Neural crest cell (in vitro differentiated cells): ENCODE data around the gene DNASE1. TPM values are rescaled to one million over a fixed set of nuclear protein-coding genes. Genes with fewer than 3 reads are reported as not detected.

ENCODE experiments used
- DNase-seq: peaks from one replicate; pipeline ENCODE4 v3.0.0; 2021; ENCODE audit warnings: low read depth, mixed read lengths, low spot score
- H3K27ac Mint-ChIP-seq: one replicate; pipeline ENCODE4 v1.8.0; 2021; ENCODE audit warnings: mild to moderate bottlenecking, mixed read lengths; ENCODE audit not compliant: unreplicated experiment
- H3K27me3 Mint-ChIP-seq: 2 replicates; pipeline ENCODE4 v1.8.0; 2021; ENCODE audit warnings: low read depth, mild to moderate bottlenecking, mixed read lengths
- H3K36me3 Mint-ChIP-seq: 2 replicates; pipeline ENCODE4 v1.8.0; 2021; ENCODE audit warnings: low read depth, mild to moderate bottlenecking, mixed read lengths
- H3K4me1 Mint-ChIP-seq: 2 replicates; pipeline ENCODE4 v1.8.0; 2021; ENCODE audit warnings: mixed read lengths
- H3K4me3 Mint-ChIP-seq: one replicate; pipeline ENCODE4 v1.8.0; 2021; ENCODE audit warnings: mild to moderate bottlenecking, mixed read lengths
- H3K9me3 Mint-ChIP-seq: 2 replicates; pipeline ENCODE4 v1.8.0; 2021; ENCODE audit warnings: mixed read lengths
- CTCF ChIP-seq: fragments of 200-600 bp; sonication (generic); conservative IDR thresholded peaks from 2 replicates; pipeline ENCODE4 v1.5.0; 2021; ENCODE audit warnings: antibody characterized with exemption, mild to moderate bottlenecking
- total RNA-seq: library from RNA; stranded (reverse); gene quantifications from 2 replicates; pipeline ENCODE4 v1.2.1, GENCODE V29; 2021

The DNASE1 gene
- total RNA-seq, 1 donor from 2014 or later = 23.6 TPM

- Mint-ChIP-seq H3K27ac (no peak overlapping the region), H3K27me3 (no peaks in the 10 kb centered on the region), H3K9me3 (no peaks in the 10 kb centered on the region), H3K4me3 (no peak overlapping the region), H3K36me3 (peaks cover 7% of the 10 kb centered on the region), H3K4me1 (no peaks in the 10 kb centered on the region)
- no peak for TF ChIP-seq CTCF
- DNase-seq = no peak
These were observed 9.9 kb downstream of the DNASE1 start for GRCh38 chr16:3664187-3664896.

- TF ChIP-seq CTCF = no peak
- Mint-ChIP-seq H3K9me3 (no peaks in the 10 kb centered on the region), H3K27ac (no peak overlapping the region), H3K27me3 (no peaks in the 10 kb centered on the region), H3K4me3 (no peak overlapping the region), H3K36me3 (peaks cover 7% of the 10 kb centered on the region), H3K4me1 (no peaks in the 10 kb centered on the region)
- DNase-seq = no peak
These were observed 11.0 kb downstream of the DNASE1 start for GRCh38 chr16:3665508-3665907.

GRCh38 chr16:3668626-3669025, 14.1 kb downstream of the DNASE1 start:
- H3K27ac Mint-ChIP-seq = no peak overlapping the region
- H3K27me3 Mint-ChIP-seq = no peaks in the 10 kb centered on the region
- H3K9me3 Mint-ChIP-seq = no peaks in the 10 kb centered on the region
- H3K4me3 Mint-ChIP-seq = no peak overlapping the region
- DNase-seq = no peak
- peaks cover 12% of the 10 kb centered on the region for H3K36me3 Mint-ChIP-seq
- no peak for TF ChIP-seq CTCF
- H3K4me1 Mint-ChIP-seq = no peaks in the 10 kb centered on the region

- TF ChIP-seq CTCF = no peak
- Mint-ChIP-seq H3K27me3 (no peaks in the 10 kb centered on the region), H3K27ac (no peak overlapping the region), H3K4me1 (no peaks in the 10 kb centered on the region), H3K9me3 (no peaks in the 10 kb centered on the region), H3K36me3 (peaks cover 12% of the 10 kb centered on the region), H3K4me3 (no peak overlapping the region)
- no peak for DNase-seq
These were observed 14.6 kb downstream of the DNASE1 start for GRCh38 chr16:3669082-3669481.

GRCh38 chr16:3670711-3671110, 16.2 kb downstream of the DNASE1 start:
- no peaks in the 10 kb centered on the region for H3K27me3 Mint-ChIP-seq
- no peak for TF ChIP-seq CTCF
- no peak overlapping the region for H3K4me3 Mint-ChIP-seq
- H3K27ac Mint-ChIP-seq = peak overlapping the region; percentile 27
- no peaks in the 10 kb centered on the region for H3K9me3 Mint-ChIP-seq
- H3K36me3 Mint-ChIP-seq = peaks cover 12% of the 10 kb centered on the region
- no peak for DNase-seq
- peaks cover 4% of the 10 kb centered on the region for H3K4me1 Mint-ChIP-seq
